Right atrium auricular region (tissue), 2 donors: Measurements from ENCODE around the gene ELP2. TPM values are rescaled to one million over a fixed set of nuclear protein-coding genes. Genes with fewer than 3 reads are reported as not detected.

Source experiments
- DNase-seq: peaks from one replicate; pipeline ENCODE4 v3.0.0-alpha.2; 2019; ENCODE audit warnings: low spot score
- H3K27ac ChIP-seq, 2 donors: fragments of 200-600 bp; sonication (generic); 1 replicate in 1 of 2; 2 replicates in 1 of 2; pipeline ENCODE4 v1.5.1; 2016 to 2019
- H3K27me3 ChIP-seq, 2 donors: fragments of 200-600 bp; sonication (generic); one replicate each; pipeline versions ENCODE4 v1.5.1 to v1.6.0; 2017 to 2019
- H3K36me3 ChIP-seq: fragments of 200-600 bp; sonication (generic); one replicate; pipeline ENCODE4 v1.5.1; 2016
- H3K4me1 ChIP-seq, 2 donors: fragments of 200-600 bp; sonication (generic); one replicate each; pipeline versions ENCODE4 v1.5.1 to v1.6.0; 2017 to 2019
- H3K4me3 ChIP-seq, 2 donors: fragments of 200-600 bp; sonication (generic); 1 replicate in 1 of 2; 2 replicates in 1 of 2; pipeline ENCODE4 v1.5.1; 2017 to 2019; ENCODE audit warnings: mild to moderate bottlenecking in 1 of 2, moderate library complexity in 1 of 2
- H3K9me3 ChIP-seq, 2 donors: fragments of 200-600 bp; sonication (generic); one replicate each; pipeline ENCODE4 v1.5.1; 2019
- total RNA-seq, 2 donors: library from RNA; depleted of rRNA; stranded (reverse); fragments of >200 nt; gene quantifications; one replicate each; pipeline ENCODE4 v1.1.0, GENCODE V29; 2016
- TF ChIP-seq, protein P1 (sequence below), 2 donors: fragments of 200-600 bp; sonication (generic); IDR thresholded peaks; one replicate each; pipeline ENCODE4 v1.5.1; 2019; ENCODE audit warnings: antibody characterized with exemption in 2 of 2

ELP2 gene
- total RNA-seq, 2 donors from 2014 or later, result 21.7 to 31.4 TPM

DNA sequence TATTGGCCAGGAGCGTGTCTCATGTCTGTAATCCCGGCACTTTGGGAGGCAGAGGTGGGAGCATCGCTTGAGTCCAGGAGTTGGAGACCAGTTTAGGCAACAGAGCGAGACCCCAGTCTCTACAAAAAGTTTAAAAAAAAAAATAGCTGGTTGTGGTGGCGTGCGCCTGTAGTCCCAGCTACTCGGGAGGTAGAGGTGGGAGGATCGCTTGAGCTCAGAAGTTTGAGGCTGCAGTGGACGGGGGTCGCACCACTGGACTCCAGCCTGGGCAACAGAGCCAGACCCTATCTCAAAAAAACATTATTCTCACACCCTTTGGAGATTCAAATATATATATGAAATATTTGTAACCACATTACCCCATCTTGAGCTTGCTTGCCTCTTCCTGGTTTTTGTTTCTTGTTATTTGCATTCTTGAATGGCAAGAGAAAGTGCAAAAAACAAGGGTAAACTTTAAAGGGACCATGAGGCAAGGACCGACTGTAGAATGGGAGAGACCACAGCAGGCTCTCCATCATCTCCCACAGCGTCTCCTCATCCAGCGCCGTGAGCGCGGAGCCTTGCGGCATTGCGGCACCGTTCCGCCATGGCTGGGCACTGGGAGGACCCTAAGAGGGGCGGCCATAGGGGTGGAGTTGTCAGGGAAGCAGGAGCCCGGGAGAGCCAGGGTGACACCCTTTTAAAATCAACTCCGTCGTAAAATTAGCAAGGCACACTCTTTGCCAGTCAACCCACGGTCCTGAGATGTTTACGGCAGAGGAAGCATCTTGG lies 1.4 kb downstream of the ELP2 start:
- no peaks in the 10 kb centered on the region for H3K27me3 ChIP-seq
- DNase-seq, result no peak
- H3K4me3 ChIP-seq, result peak overlapping the region; percentile 59 to 83
- H3K4me1 ChIP-seq, result peaks cover 0 to 37% of the 10 kb centered on the region in 2 donors
- TF ChIP-seq, protein P1, sequence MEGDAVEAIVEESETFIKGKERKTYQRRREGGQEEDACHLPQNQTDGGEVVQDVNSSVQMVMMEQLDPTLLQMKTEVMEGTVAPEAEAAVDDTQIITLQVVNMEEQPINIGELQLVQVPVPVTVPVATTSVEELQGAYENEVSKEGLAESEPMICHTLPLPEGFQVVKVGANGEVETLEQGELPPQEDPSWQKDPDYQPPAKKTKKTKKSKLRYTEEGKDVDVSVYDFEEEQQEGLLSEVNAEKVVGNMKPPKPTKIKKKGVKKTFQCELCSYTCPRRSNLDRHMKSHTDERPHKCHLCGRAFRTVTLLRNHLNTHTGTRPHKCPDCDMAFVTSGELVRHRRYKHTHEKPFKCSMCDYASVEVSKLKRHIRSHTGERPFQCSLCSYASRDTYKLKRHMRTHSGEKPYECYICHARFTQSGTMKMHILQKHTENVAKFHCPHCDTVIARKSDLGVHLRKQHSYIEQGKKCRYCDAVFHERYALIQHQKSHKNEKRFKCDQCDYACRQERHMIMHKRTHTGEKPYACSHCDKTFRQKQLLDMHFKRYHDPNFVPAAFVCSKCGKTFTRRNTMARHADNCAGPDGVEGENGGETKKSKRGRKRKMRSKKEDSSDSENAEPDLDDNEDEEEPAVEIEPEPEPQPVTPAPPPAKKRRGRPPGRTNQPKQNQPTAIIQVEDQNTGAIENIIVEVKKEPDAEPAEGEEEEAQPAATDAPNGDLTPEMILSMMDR (IDR thresholded peaks at IDR 0.05), result no peak
- no peaks in the 10 kb centered on the region for H3K9me3 ChIP-seq
- H3K36me3 ChIP-seq, result no peaks in the 10 kb centered on the region
- H3K27ac ChIP-seq, result no peak overlapping the region

DNA sequence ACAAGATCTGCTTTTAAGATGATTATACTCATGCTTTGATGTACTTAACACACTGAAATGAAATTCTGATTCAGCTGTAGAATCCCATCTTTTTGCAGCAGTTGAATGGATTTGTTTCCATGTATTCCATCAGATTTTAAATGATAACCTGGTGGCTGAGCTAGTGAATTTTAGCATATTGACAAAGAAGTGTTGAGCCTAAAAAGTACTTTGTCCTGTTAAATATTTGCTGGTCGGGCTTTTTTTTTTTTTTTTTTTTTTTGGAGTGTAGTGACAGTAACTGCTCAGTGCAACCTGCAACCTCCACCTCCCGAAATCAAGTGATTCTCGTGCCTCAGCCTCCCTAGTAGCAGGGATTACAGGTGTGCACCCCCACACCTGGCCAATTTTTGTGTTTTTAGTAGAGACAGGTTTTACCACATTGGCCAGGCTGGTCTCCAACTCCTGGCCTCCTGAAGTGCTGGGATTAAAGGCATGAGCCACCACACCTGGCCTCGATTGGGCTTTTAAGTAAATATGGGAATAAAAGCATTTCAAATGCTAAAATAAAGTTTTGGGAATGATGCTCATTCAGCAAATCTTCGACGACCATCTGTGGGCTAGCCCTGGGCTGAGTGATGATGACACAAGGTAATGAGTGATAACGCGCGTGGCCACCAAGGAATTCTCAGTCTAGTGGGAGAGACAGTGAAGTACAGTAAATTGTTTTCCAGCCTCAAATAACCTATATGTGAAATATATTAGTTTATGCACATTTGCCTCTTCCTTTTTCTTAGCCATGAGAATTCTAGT lies 2.2 kb downstream of the ELP2 start:
- no peak for DNase-seq
- H3K4me3 ChIP-seq, result no peak overlapping the region
- TF ChIP-seq, protein P1 (IDR thresholded peaks at IDR 0.05), result no peak
- no peaks in the 10 kb centered on the region for H3K9me3 ChIP-seq
- no peak overlapping the region for H3K27ac ChIP-seq
- H3K36me3 ChIP-seq, result peaks cover 7% of the 10 kb centered on the region
- H3K27me3 ChIP-seq, result no peaks in the 10 kb centered on the region
- peaks cover 0 to 37% of the 10 kb centered on the region in 2 donors for H3K4me1 ChIP-seq

DNA sequence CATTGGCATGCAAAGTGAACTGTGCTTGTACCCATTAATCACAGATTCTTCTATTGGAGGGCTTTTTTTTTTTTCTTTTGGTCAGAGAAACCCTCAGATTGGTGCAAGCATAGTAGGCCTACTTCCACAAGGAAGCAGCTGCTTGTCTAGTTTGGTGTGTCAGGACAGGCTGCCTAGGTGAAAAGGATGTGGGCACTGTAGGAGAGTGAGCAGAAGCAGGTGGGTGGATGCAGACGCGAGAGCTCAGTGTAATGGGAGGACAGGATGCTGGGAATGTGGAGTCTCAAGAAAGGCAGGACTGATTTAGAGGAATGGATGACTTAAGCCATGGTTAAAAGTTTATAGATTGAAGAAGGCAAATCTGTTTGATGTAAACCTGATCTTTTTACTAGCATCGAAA lies 3.1 kb downstream of the ELP2 start:
- DNase-seq, result no peak
- H3K27ac ChIP-seq, result no peak overlapping the region
- no peaks in the 10 kb centered on the region for H3K9me3 ChIP-seq
- peaks cover 15% of the 10 kb centered on the region for H3K36me3 ChIP-seq
- TF ChIP-seq, protein P1 (IDR thresholded peaks at IDR 0.05), result no peak
- no peaks in the 10 kb centered on the region for H3K27me3 ChIP-seq
- no peak overlapping the region for H3K4me3 ChIP-seq
- H3K4me1 ChIP-seq, result peaks cover 0 to 37% of the 10 kb centered on the region in 2 donors

DNA sequence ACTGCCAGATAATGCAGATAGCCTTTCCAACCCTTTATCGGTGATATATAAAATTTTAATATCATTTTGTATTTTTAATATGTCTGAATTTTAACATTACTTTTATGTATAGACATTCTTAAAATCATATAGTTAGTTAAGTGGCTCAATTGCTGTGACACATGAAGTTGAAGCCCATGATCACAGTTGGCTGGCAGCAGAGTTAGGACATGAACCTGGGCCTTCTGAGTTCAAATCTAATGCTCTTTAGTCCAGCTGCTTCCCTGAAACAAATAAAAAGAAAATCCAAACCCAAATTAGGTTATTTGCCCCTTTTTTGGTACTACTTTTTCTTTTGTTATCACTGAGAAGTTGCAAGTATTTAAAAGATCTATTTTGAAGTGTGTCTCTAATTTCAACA lies 5.6 kb downstream of the ELP2 start:
- Histone ChIP-seq H3K9me3 (no peaks in the 10 kb centered on the region), H3K27me3 (no peaks in the 10 kb centered on the region), H3K4me3 (no peak overlapping the region), H3K36me3 (peaks cover 39% of the 10 kb centered on the region), H3K27ac (no peak overlapping the region), H3K4me1 (peaks cover 0 to 26% of the 10 kb centered on the region in 2 donors)
- TF ChIP-seq, protein P1 (IDR thresholded peaks at IDR 0.05), result no peak
- DNase-seq, result no peak

DNA sequence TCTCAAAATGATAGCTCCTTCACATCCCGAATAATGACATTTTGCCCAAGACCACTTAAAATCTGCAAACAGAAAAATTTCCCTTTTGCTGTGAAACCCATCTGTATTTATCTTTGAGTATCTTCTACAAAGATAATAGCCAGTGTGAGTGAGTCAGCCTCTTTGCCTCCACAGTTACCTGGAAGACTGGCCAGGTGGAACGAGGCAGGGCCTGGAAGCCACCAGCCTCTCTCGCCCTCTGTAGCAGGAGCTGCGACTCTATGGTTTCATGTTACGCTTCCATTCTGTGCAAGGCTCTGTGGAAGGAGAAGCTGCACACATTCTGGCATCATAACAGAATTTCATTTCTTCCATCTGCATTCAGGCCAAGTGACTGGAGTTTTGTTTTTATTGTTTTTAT lies 9.5 kb downstream of the ELP2 start:
- TF ChIP-seq, protein P1 (IDR thresholded peaks at IDR 0.05), result no peak
- no peak overlapping the region for H3K4me3 ChIP-seq
- DNase-seq, result no peak
- H3K4me1 ChIP-seq, result no peaks in the 10 kb centered on the region
- H3K9me3 ChIP-seq, result no peaks in the 10 kb centered on the region
- H3K27ac ChIP-seq, result no peak overlapping the region
- peaks cover 78% of the 10 kb centered on the region for H3K36me3 ChIP-seq
- no peaks in the 10 kb centered on the region for H3K27me3 ChIP-seq
